PC-9 (cell line): ENCODE measurements around the gene SH3BGR. TPM values are rescaled to one million over a fixed set of nuclear protein-coding genes. Genes with fewer than 3 reads are reported as not detected.
"Not testable (repeated sequence)": the region's sequence is repeated elsewhere in the genome, so short reads cannot be mapped to it uniquely, and the experiment has no call there.

Experiments used
- Bru-seq: library from RNA; stranded (reverse); fragments of 400-500 nt; gene quantifications from one replicate; lab custom pipeline; 2021; lab: Mats Ljungman, UMichigan
- BruChase-seq, 2 experiments: library from RNA; stranded (reverse); fragments of 400-500 nt; gene quantifications; one replicate each; lab custom pipeline; 2021; lab: Mats Ljungman, UMichigan
- BruUV-seq: library from RNA; stranded (reverse); fragments of 400-500 nt; replicated peaks from 2 replicates; lab custom pipeline; 2021; lab: Mats Ljungman, UMichigan
- CTCF ChIA-PET: fragments of 300-600 bp; sonication (Branson Sonifier 250); formaldehyde crosslinking; loops from one replicate; lab custom pipeline; 2022; ENCODE audit warnings: antibody characterized with exemption; lab: Charles Lee
- POLR2A ChIA-PET: fragments of 300-600 bp; sonication (Branson Sonifier 250); formaldehyde crosslinking; loops from one replicate; lab custom pipeline; 2022; ENCODE audit warnings: antibody characterized with exemption; ENCODE audit not compliant: unreplicated experiment; lab: Charles Lee
- DNase-seq, 2 experiments: peaks; one replicate each; pipeline versions ENCODE4 v3.0.0 to v3.0.0-alpha.2; 2015 to 2022; ENCODE audit warnings: mixed read lengths in 1 of 2
- H2AFZ ChIP-seq: fragments of 200-600 bp; sonication (generic); 2 replicates; pipeline ENCODE4 v1.8.1; 2017; ENCODE audit warnings: antibody characterized with exemption
- H3F3A ChIP-seq: fragments of 200-600 bp; sonication (generic); 2 replicates; pipeline ENCODE4 v1.8.1; 2017; ENCODE audit warnings: antibody characterized with exemption, mild to moderate bottlenecking, low read depth; ENCODE audit not compliant: insufficient read depth
- H3K27ac ChIP-seq: fragments of 200-600 bp; sonication (generic); 2 replicates; pipeline ENCODE4 v1.6.1; 2016; ENCODE audit warnings: mixed run types
- H3K27me3 ChIP-seq: fragments of 200-600 bp; sonication (generic); 2 replicates; pipeline ENCODE4 v1.6.1; 2016; ENCODE audit warnings: low read depth, mixed run types; ENCODE audit not compliant: insufficient read depth
- H3K36me3 ChIP-seq: fragments of 200-600 bp; sonication (generic); 2 replicates; pipeline ENCODE4 v1.6.1; 2016; ENCODE audit warnings: low read depth, mixed run types
- H3K4me1 ChIP-seq: fragments of 200-600 bp; sonication (generic); replicated peaks from 2 replicates; pipeline ENCODE4 v1.6.1; 2016; ENCODE audit warnings: mixed run types; ENCODE audit not compliant: insufficient read depth
- H3K4me2 ChIP-seq: fragments of 200-600 bp; sonication (generic); 2 replicates; pipeline ENCODE4 v1.6.1; 2017; ENCODE audit warnings: mixed run types
- H3K4me3 ChIP-seq: fragments of 200-600 bp; sonication (generic); 2 replicates; pipeline ENCODE4 v1.6.1; 2016; ENCODE audit warnings: mixed run types
- H3K79me2 ChIP-seq: fragments of 200-600 bp; sonication (generic); 2 replicates; pipeline ENCODE4 v1.6.1; 2017; ENCODE audit warnings: low read depth, mixed run types
- H3K9me2 ChIP-seq: fragments of 200-600 bp; sonication (generic); 2 replicates; pipeline ENCODE4 v1.8.1; 2017; ENCODE audit warnings: mild to moderate bottlenecking; ENCODE audit not compliant: insufficient read depth
- H3K9me3 ChIP-seq: fragments of 200-600 bp; sonication (generic); 2 replicates; pipeline ENCODE4 v1.8.1; 2016; ENCODE audit warnings: low read depth; ENCODE audit not compliant: insufficient read depth
- H4K20me1 ChIP-seq: fragments of 200-600 bp; sonication (generic); 2 replicates; pipeline ENCODE4 v1.8.1; 2017; ENCODE audit not compliant: insufficient read depth
- CTCF ChIP-seq: fragments of 200-600 bp; sonication (generic); conservative IDR thresholded peaks from 2 replicates; pipeline ENCODE4 v1.6.1; 2017; ENCODE audit warnings: mixed run types, antibody characterized with exemption, mild to moderate bottlenecking, moderate library complexity
- EZH2 ChIP-seq: fragments of 200-600 bp; sonication (generic); IDR thresholded peaks from 2 replicates; pipeline ENCODE4 v1.8.0; 2017; ENCODE audit warnings: antibody characterized with exemption, low read depth
- intact Hi-C: fragments of 100-400 bp; cut with micrococcal nuclease; formaldehyde crosslinking; loops from one replicate; pipeline ENCODE4 v1.10.0; 2022; ENCODE audit not compliant: unreplicated experiment
- long read RNA-seq: library from polyadenylated mRNA; stranded (forward); transcript quantifications from one replicate; pipeline ENCODE4 v2.0.0, GENCODE V29; 2022
- total RNA-seq: library from RNA; stranded (reverse); gene quantifications from 2 replicates; pipeline ENCODE4 v1.2.3, GENCODE V29; 2021

The SH3BGR gene
- total RNA-seq: 3.3 and 4.5 TPM in 2 replicates
- percentile 32 among the genes with signal in this experiment for Bru-seq, nascent RNA
- BruChase-seq, experiment 1, labeled RNA remaining after a 2-hour chase: percentile 35 among the genes with signal in this experiment
- BruChase-seq, experiment 2, labeled RNA remaining after a 6-hour chase: percentile 34 among the genes with signal in this experiment
- long read RNA-seq, transcript SH3BGR-202 (7 exons, 780 nt): major isoform, 5 of 12 reads
- long read RNA-seq, partial matches to known transcripts: 0 of 12 reads
- long read RNA-seq, other reads (novel, unspliced or antisense): 5 of 12 reads

- no peaks in the 10 kb centered on the region for H3K9me3 ChIP-seq
- no peaks in the 10 kb centered on the region for H3K79me2 ChIP-seq
- H3K27me3 ChIP-seq: no peaks in the 10 kb centered on the region
- no peaks in the 10 kb centered on the region for H3K36me3 ChIP-seq
- no peaks in the 10 kb centered on the region for H3F3A ChIP-seq
- no peak within 1 kb of the TSS for H3K27ac ChIP-seq
- POLR2A ChIA-PET: no interaction called here
- H3K9me2 ChIP-seq: no peaks in the 10 kb centered on the region
- no peak within 1 kb of the TSS for H3K4me2 ChIP-seq
- no peaks in the 10 kb centered on the region for H3K4me1 ChIP-seq
- CTCF ChIA-PET: no interaction called here
- no peak within 1 kb of the TSS for H2AFZ ChIP-seq
- DNase-seq: peak in 1 of 2 experiments; percentile 24
- BruUV-seq: no TSS peak
- H4K20me1 ChIP-seq: no peaks in the 10 kb centered on the region
- H3K4me3 ChIP-seq: no peak within 1 kb of the TSS
- intact Hi-C loops: no loop called here
- TF ChIP-seq CTCF (no peak), EZH2 (no peak)
These were observed at the start of gene SH3BGR for GRCh38 chr21:39451332-39452206. Gene SH3BGR (plus strand): TSS chr21:39451970. CDS start chr21:39452097, 127 bp downstream.

GRCh38 chr21:39406065-39406464 is 45.7 kb upstream of the SH3BGR start:
- Histone ChIP-seq H4K20me1 (no peaks in the 10 kb centered on the region), H3K4me2 (no peak overlapping the region), H3K9me3 (no peaks in the 10 kb centered on the region), H3K4me3 (no peak overlapping the region), H3K27ac (no peak overlapping the region), H3K27me3 (no peaks in the 10 kb centered on the region), H3K9me2 (no peaks in the 10 kb centered on the region), H2AFZ (no peak overlapping the region), H3K4me1 (no peaks in the 10 kb centered on the region), H3F3A (no peaks in the 10 kb centered on the region), H3K36me3 (no peaks in the 10 kb centered on the region), H3K79me2 (no peaks in the 10 kb centered on the region)
- POLR2A ChIA-PET: no interaction called here
- TF ChIP-seq EZH2 (no peak), CTCF (no peak)
- DNase-seq: no peak
- CTCF ChIA-PET: no interaction called here
- intact Hi-C loops: no loop called here
- BruUV-seq: no TSS peak

- H3K27ac ChIP-seq, intact Hi-C loops, BruUV-seq, H3K36me3 ChIP-seq, CTCF ChIA-PET, H3K9me3 ChIP-seq, H3K4me3 ChIP-seq, H2AFZ ChIP-seq, H3K27me3 ChIP-seq, H3F3A ChIP-seq, H3K9me2 ChIP-seq, DNase-seq, H4K20me1 ChIP-seq, H3K4me2 ChIP-seq, POLR2A ChIA-PET, H3K79me2 ChIP-seq: not testable (repeated sequence)
- H3K4me1 ChIP-seq: peaks cover 16% of the 10 kb centered on the region
These were observed 32.6 kb upstream of the SH3BGR start for GRCh38 chr21:39419204-39419603.
